ENCODE measurements around the gene CMSS1. TPM values are rescaled to one million over a fixed set of nuclear protein-coding genes. Genes with fewer than 3 reads are reported as not detected.

CMSS1 gene
- total and polyA plus RNA-seq, 2 of the 13 experiments (the other 11 are each of a cell fraction or from before 2014, with no cell fraction given) = 6.4 to 48.7 TPM

GRCh38 chr3:100002599-100003350 is 185.1 kb downstream of the CMSS1 start (continued):
- TF ChIP-seq NR3C1 (CRISPR knock-in tag; IDR thresholded peaks at IDR 0.05) = no peak
- TF ChIP-seq CREB1 (IDR thresholded peaks at IDR 0.05) = peak; percentile 90
- TF ChIP-seq CREB1 (CRISPR knock-in tag; IDR thresholded peaks at IDR 0.05) = peak; percentile 86
- TF ChIP-seq ZBTB25 (CRISPR knock-in tag; IDR thresholded peaks at IDR 0.05) = 0 out of 2 replicates have a peak, but pooled peaks have one; percentile 20
- TF ChIP-seq MAX (IDR thresholded peaks at IDR 0.05) = peak; percentile 27; the same call in 1 of the 2 replicates
- peak; percentile 46; the same call in 1 of the 2 replicates for TF ChIP-seq ELF3 (CRISPR knock-in tag; IDR thresholded peaks at IDR 0.05)
- TF ChIP-seq MEIS2 (CRISPR knock-in tag; IDR thresholded peaks at IDR 0.05) = peak; percentile 88; the same call in 1 of the 2 replicates
- TF ChIP-seq HOMEZ (CRISPR knock-in tag; IDR thresholded peaks at IDR 0.05; ENCODE audit: low read depth) = 0 out of 2 replicates have a peak, but pooled peaks have one; percentile 21
- TF ChIP-seq ZNF800 (CRISPR knock-in tag; IDR thresholded peaks at IDR 0.05) = no peak
- no peak for TF ChIP-seq CCDC6 (CRISPR knock-in tag; IDR thresholded peaks at IDR 0.05)
- peak; percentile 56; the same call in 1 of the 2 replicates for TF ChIP-seq HOXA3 (CRISPR knock-in tag; IDR thresholded peaks at IDR 0.05)
- TF ChIP-seq STAT5B (CRISPR knock-in tag; IDR thresholded peaks at IDR 0.05) = no peak
- peak; percentile 90 for TF ChIP-seq ATF2 (CRISPR knock-in tag; IDR thresholded peaks at IDR 0.05)
- TF ChIP-seq ZNF263 (CRISPR knock-in tag; IDR thresholded peaks at IDR 0.05) = no peak
- no peak for TF ChIP-seq RFX1 (IDR thresholded peaks at IDR 0.05)
- TF ChIP-seq HNRNPK (IDR thresholded peaks at IDR 0.05; ENCODE audit: low read depth, low read length, poor library complexity, severe bottlenecking) = no peak
- TF ChIP-seq ZGPAT (CRISPR knock-in tag; IDR thresholded peaks at IDR 0.05) = peak; percentile 58; the same call in 1 of the 2 replicates
- no peak for TF ChIP-seq ZFX (CRISPR knock-in tag; IDR thresholded peaks at IDR 0.05; ENCODE audit: low read depth)
- peak; percentile 97 for TF ChIP-seq HOXA5 (CRISPR knock-in tag; IDR thresholded peaks at IDR 0.05)
- peak; percentile 28 for TF ChIP-seq PBX2 (CRISPR knock-in tag; IDR thresholded peaks at IDR 0.05)
- TF ChIP-seq ZNF468 (CRISPR knock-in tag; IDR thresholded peaks at IDR 0.05) = no peak
- TF ChIP-seq ZNF562 (CRISPR knock-in tag; IDR thresholded peaks at IDR 0.05; ENCODE audit: borderline replicate concordance) = no peak

Measured in HepG2 (cell line).